Thyroid gland (tissue), 4 donors: ENCODE measurements around the gene CBX7.

Experiments used
- CTCF ChIP-seq, 6 experiments: fragments of 200-600 bp in 3 of 6; fragments of 450-650 bp in 3 of 6; sonication (generic) in 3 of 6; IDR thresholded peaks; one replicate each; pipeline ENCODE4 v1.5.1; 2016 to 2019; ENCODE audit warnings: antibody characterized with exemption in 6 of 6, mild to moderate bottlenecking in 2 of 6, inconsistent platforms in 1 of 6, moderate library complexity in 1 of 6
- POLR2A ChIP-seq, 2 donors: fragments of 450-650 bp; IDR thresholded peaks; one replicate each; pipeline ENCODE4 v1.6.1; 2017; ENCODE audit warnings: antibody characterized with exemption in 2 of 2, mild to moderate bottlenecking in 2 of 2, moderate library complexity in 1 of 2

DNA sequence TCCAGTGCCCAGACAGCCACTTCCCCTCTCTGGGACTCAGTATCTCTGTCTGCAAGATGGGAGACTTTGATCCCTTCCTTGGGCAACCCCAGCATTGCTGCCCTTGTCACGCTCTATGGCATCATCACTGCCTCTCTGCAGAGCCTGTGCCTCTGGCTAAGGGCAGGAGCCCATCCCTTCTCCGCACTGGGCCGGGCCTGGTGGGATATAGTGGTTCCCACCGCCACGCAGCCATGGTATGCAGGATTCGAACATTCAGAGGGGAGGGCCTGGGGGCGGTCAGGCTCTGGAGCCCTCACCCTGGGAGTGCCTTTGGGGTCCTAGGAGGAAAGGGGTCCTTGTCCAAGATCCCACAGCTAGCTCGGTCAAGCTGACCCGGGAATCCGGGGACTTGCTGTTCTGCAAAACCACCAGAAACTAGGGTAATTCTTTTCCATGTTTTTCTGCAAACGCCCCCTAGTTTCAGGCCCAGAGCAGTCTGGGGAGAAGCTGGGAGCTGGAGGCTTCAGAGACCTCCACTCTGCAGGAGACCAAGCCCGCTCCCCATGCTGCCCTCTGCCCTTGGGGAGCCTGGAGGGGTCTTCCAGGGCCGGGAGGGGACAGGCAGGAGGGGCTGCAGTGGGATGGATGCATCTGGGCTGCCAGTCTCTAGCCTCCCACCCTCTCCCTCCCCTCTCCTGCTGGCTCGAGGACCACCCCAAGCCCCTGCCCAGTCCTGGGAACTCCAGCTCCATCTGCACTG lies 24.4 kb upstream of the CBX7 start:
- TF ChIP-seq CTCF (IDR thresholded peaks at IDR 0.05) (no peak), POLR2A (IDR thresholded peaks at IDR 0.05) (no peak)
